GM18511 (cell line): ENCODE results near the gene DDX56.

Experiments used
- ATAC-seq: cut with Tn5 transposase; IDR thresholded peaks from one replicate; pipeline ENCODE4 v1.9.1; 2021; ENCODE audit warnings: mild to moderate bottlenecking, moderate library complexity; ENCODE audit not compliant: unreplicated experiment

The DDX56 gene

GRCh38 chr7:44573464-44574286 lies at the start of gene DDX56:
DDX56 (minus strand) TSS chr7:44573908; CDS start chr7:44573895, 13 bp downstream.
- peak; percentile 95 for ATAC-seq

GRCh38 chr7:44622342-44623151 lies 48.8 kb upstream of the DDX56 start:
- ATAC-seq: peak; percentile 75

GRCh38 chr7:44621750-44622103 lies 48.0 kb upstream of the DDX56 start:
- ATAC-seq: no peak

GRCh38 chr7:44621034-44621749 lies 47.5 kb upstream of the DDX56 start:
- no peak for ATAC-seq

- no peak for ATAC-seq
Measured at GRCh38 chr7:44618753-44619152, 45.0 kb upstream of the DDX56 start.

- ATAC-seq: no peak
Measured at GRCh38 chr7:44618045-44618444, 44.3 kb upstream of the DDX56 start.

- ATAC-seq: peak; percentile 47
Measured at GRCh38 chr7:44617225-44617890, 43.6 kb upstream of the DDX56 start.

GRCh38 chr7:44616545-44616944 lies 42.8 kb upstream of the DDX56 start:
- ATAC-seq: no peak

GRCh38 chr7:44615793-44616192 lies 42.1 kb upstream of the DDX56 start:
- no peak for ATAC-seq

- ATAC-seq: no peak
Measured at GRCh38 chr7:44615149-44615611, 41.5 kb upstream of the DDX56 start.

GRCh38 chr7:44609829-44610228 lies 36.1 kb upstream of the DDX56 start:
- ATAC-seq: no peak

- no peak for ATAC-seq
Measured at GRCh38 chr7:44608916-44609648, 35.4 kb upstream of the DDX56 start.

- no peak for ATAC-seq
Measured at GRCh38 chr7:44607141-44608068, 33.7 kb upstream of the DDX56 start.

- peak; percentile 95 for ATAC-seq
Measured at GRCh38 chr7:44606341-44607140, 32.8 kb upstream of the DDX56 start, which contains the start of gene OGDH. OGDH (plus strand) TSS chr7:44606627; CDS start chr7:44624344, 17,717 bp downstream.

- no peak for ATAC-seq
Measured at GRCh38 chr7:44604941-44605340, 31.2 kb upstream of the DDX56 start.

GRCh38 chr7:44603193-44603592 lies 29.5 kb upstream of the DDX56 start:
- no peak for ATAC-seq

- no peak for ATAC-seq
Measured at GRCh38 chr7:44602576-44602910, 28.8 kb upstream of the DDX56 start.

- ATAC-seq: no peak
Measured at GRCh38 chr7:44599222-44599621, 25.5 kb upstream of the DDX56 start.
